NT2/D1 (cell line): ENCODE results near the gene ACOXL.

Experiments
- SUZ12 ChIP-seq: IDR thresholded peaks from 2 replicates; pipeline ENCODE4 v1.6.1; 2011; ENCODE audit not compliant: insufficient read length, insufficient read depth; ENCODE audit errors: extremely low read depth
- YY1 ChIP-seq: IDR thresholded peaks from 2 replicates; pipeline ENCODE4 v1.6.1; 2011; ENCODE audit not compliant: insufficient read length, insufficient read depth
- ZNF274 ChIP-seq: IDR thresholded peaks from 2 replicates; pipeline ENCODE4 v1.6.1; 2011; ENCODE audit warnings: mild to moderate bottlenecking, low read depth, low read length

DNA sequence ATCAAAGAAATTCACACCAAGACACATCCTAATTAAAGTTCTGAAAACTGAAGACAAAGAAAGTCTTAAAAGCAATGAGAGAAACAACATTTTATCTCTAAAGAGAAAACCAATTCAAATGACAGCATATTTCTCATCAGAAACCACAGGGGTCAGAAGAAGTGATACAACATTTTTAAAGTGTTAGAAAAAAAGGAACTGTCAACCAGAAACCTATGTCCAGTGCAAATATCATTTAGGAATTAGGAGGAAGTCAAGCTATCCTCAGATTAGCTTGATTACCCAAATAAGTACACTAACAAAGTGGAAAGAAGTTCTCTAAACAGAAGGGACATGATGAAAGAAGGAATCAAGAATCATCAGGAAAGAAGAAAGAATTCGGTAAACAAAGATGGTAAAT is 328.8 kb downstream of the ACOXL start:
- no peak for TF ChIP-seq YY1
- TF ChIP-seq SUZ12: no peak
- TF ChIP-seq ZNF274: no peak
